DMS 273 (cell line): ENCODE measurements around the gene BYSL.
A peak's percentile ranks its signal among the peaks of the same experiment; 100 is the strongest.
"Not testable (repeated sequence)": the region's sequence is repeated elsewhere in the genome, so short reads cannot be mapped to it uniquely, and the experiment has no call there.

Experiments used
- DNase-seq: peaks from one replicate; lab custom pipeline; 2025; ENCODE audit not compliant: unreplicated experiment; lab: John Stamatoyannopoulos, UW

BYSL gene

DNA sequence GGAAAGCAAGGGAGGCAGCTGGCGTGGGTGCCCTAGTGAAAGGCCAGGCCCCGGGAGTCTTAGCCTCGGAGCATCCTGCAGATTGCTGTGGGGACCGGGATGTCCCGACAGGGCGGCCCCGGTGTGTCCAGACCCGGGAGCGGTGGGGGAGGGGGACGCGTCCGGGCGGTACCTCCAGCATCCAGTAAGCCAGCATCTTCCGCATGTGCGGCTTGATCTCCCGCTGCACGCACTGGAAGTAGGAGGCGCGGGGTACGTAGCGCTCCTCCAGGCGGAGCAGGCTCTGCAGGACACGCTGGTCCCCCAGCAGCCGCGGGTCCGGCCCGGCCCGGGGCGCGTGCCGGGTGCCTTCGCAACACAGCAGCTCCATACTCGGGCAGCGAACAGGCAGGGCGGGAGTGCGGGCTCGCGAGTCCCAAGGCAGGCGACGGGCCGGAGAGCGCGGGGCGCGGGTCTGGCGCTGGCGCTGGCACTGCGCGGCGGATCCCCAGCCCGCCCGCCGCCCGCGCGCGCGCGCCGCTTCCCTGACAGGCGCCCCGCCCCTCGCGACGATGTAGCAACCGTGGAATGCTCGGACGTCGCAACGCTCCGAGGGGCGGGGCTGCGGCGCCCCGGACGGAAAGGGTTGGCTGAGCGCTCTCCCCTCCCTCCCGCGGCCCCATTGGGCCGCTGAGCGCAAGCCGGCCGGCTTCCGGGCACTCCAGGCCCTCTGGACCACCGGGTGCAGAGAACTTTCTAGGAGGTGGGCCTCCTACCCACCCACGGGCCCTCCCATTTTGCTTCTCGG is 20.2 kb downstream of the BYSL start, which contains the start of gene CCND3:
Gene CCND3, minus strand, starts transcription at position 529 of the 787 bp plus-strand sequence. Its CDS starts 159 bp downstream, at position 370.
- DNase-seq = peak; percentile 96

- peak; percentile 72 for DNase-seq
Measured at GRCh38 chr6:41942067-41942851, 21.0 kb downstream of the BYSL start.

- not testable (repeated sequence) for DNase-seq
Measured at GRCh38 chr6:41942882-41943281, 21.6 kb downstream of the BYSL start.

DNA sequence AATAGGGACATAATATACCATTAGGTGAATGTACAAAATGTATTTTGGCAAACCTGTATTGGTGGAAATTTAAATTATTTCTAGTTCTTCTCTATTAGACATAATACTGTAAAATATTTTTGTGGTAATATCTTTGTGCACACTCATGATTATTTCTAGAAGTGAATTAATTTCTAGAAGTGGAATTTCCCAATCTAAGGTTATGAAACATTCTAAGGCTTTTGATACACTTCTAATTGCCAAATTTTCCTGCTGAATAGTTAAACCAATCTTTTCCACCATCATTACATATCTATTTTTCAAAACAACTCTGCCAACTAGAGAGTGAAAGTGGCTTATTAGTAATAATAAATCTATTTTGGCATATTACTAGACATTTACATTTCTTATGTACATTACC is 22.2 kb downstream of the BYSL start:
- no peak for DNase-seq

DNA sequence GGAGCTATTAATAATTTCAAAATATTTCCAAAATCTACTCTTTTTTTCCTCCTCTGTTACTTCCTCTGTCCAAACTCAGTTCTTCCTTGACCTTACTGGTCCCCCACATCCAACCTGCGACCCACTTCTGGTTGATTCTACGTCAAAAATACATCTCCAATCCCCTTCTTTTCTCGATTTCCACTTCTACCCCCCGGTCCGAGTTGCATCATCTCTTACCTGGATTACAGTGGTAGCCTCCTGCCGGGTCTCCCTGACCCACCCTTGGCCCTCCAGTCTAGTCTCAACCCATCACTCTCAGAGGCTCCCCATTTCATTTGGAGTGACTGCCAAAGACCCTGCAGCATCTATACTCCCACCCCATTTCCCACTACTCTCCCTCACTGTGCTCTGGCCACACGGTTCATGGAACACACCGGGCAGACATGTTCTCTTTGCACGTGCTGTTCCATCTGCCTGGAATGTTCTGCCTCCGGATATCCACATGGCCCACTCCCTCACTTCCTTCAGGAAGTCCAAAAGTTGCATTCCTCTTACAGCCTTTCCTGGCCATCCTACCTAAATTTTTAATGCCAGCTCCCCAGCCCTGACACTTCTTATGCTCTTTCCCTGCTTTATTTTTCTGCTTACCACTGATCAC is 26.4 kb downstream of the BYSL start:
- DNase-seq = no peak

- DNase-seq = no peak
Measured at GRCh38 chr6:41954668-41955067, 33.4 kb downstream of the BYSL start.

DNA sequence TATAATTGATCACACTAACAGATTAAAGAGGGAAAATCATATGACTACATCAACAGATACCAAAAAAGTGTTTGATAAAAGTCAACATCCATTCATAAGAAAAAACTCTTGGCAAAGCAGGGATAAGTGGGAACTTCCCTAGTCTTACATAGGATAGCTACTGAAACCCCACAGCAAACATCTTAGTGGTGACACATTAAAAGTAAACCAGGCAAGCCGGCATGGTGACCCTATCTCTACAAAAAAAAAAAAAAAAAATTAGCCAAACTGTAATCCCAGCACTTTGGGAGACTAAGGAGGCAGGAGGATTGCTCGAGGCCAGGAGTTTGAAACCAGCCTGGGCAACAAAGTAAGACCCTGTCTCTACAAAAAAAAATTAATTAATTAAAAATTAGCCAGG is 34.1 kb downstream of the BYSL start:
- DNase-seq = no peak

- no peak for DNase-seq
Measured at GRCh38 chr6:41957117-41957516, 35.8 kb downstream of the BYSL start.

DNA sequence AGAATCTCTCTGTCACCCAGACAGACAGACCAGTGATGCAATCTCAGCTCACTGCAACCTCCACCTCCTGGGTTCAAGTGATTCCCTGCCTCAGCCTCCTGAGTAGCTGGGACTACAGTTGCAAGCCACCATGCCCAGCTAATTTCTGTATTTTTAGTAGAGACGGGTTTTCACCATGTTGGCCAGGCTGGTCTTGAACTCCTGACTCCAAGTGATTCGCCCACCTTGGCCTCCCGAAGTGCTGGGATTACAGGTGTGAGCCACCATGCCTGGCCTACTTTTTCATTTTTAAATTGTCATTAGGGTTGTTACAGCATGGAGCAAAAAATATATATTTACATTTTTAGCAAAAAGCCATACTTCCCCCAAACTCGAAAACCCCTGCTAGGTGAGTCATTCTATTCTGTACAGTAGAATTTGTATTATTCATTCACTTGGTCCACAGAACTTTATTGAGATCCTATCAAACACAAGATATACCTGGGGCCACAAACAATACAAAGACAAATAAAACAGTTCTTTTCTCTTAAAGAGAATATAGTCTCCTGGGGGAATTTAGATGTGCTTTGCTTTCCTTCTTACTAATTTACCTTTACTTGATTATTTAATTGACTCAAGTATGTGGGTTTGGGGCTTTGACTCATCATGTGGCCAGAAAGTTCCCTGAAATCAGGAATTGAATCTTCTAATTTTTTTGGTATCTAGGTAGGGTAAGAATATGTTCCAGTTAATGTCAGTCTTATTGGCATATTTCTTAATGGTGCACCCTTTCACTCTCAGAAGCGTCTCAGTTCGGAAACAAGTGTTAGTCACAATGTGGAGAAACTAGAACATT is 36.9 kb downstream of the BYSL start:
- no peak for DNase-seq

- no peak for DNase-seq
Measured at GRCh38 chr6:41960028-41960427, 38.7 kb downstream of the BYSL start.

DNA sequence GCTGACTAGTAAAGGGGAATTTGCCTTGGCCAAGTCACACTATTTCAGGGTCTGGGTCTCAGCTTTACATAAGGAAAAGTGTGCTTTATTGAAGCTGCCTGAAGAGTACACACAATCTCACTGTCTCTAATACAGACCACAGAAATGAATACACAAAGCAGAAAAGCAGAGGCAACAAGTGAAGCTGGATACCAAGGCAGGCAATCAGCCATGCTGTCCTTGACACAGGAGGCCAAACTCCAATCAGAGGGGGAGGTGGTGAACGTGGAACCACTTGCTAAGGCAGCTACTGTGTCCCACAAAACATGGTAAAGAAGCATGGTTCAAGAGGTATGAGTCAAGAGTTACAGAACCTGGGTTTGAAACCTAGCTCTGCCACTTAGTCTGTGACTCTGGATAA is 42.1 kb downstream of the BYSL start:
- DNase-seq = no peak

DNA sequence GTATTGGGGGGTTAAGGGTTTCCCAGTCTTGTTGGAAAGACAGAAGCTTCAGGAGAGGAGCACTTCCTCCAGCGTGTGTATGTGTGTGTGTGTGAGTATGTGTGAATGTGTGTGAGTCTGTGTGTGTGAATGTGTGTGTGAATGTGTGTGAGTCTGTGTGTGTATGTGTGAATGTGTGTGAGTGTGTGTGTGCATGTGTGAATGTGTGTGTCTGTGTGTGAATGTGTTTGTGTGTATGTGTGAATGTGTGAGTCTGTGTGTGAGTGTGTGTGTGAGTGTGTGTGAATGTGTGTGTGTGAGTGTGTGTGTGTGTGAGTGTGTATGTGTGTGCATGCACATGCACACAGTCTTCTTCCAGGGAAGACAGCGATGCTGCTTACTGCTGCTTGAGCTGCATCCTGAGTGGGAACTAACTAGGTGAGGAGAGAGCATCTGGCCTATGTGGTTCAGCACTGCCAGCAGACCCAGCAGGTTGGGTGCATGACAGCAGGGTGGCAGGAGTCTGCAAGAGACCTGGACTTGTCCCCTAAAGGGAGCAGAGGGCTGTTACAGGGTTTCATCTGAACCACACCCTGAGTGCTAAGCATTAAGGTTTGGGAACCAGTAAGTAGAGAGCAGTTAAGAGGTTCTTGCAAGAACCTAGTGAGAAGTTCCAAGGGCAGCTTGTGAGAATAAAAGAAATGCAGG is 43.0 kb downstream of the BYSL start:
- peak; percentile 31 for DNase-seq

GRCh38 chr6:41965429-41966213 is 44.3 kb downstream of the BYSL start:
- no peak for DNase-seq

DNA sequence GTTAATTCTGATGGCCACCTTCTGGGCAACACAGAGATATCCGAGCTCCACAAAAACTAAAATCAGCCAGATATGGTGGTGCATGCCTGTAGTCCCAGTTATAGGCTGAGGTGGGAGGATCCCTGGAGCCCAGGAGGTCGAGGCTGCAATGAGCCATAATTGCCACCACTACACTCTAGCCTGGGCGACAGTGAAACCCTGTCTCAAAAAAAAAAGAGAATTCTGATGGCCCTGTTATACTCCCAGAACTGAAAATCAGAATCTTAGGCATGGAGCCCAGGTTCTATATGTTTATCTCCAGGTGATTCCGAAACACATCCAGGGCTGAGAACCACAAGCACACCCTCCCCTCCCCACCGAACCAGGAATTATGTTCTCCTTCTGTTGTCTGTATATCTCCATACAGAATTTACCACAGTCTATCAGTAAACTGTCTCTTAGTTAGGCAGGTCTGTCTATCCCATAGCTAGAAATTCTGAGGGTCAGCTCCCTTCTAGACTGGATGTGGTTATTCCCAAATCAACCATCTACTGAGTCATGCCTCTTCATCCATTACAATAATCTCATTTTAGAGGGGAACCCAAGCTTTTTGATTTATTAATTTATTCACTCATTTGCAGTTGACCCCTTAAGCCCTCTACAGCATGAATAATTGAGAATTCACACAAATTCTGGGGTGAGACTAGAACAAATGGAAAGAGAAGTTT is 45.1 kb downstream of the BYSL start:
- no peak for DNase-seq

DNA sequence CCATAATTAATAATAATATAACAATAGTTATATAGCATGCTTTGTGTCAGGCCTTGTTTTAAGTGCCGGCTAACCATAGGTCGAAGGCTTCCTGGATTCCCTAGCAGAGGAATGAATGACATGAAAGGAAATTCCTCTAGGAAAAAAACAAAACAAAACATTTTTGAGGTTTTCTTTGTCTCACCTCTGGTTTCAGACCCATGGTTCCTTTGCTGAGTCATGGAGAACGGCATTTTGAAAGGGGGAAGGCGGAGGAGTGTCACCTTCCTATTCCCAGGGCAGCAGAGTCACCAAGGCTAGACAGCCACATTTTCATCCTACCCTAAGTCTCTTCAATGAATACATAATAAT is 45.6 kb downstream of the BYSL start:
- no peak for DNase-seq

DNA sequence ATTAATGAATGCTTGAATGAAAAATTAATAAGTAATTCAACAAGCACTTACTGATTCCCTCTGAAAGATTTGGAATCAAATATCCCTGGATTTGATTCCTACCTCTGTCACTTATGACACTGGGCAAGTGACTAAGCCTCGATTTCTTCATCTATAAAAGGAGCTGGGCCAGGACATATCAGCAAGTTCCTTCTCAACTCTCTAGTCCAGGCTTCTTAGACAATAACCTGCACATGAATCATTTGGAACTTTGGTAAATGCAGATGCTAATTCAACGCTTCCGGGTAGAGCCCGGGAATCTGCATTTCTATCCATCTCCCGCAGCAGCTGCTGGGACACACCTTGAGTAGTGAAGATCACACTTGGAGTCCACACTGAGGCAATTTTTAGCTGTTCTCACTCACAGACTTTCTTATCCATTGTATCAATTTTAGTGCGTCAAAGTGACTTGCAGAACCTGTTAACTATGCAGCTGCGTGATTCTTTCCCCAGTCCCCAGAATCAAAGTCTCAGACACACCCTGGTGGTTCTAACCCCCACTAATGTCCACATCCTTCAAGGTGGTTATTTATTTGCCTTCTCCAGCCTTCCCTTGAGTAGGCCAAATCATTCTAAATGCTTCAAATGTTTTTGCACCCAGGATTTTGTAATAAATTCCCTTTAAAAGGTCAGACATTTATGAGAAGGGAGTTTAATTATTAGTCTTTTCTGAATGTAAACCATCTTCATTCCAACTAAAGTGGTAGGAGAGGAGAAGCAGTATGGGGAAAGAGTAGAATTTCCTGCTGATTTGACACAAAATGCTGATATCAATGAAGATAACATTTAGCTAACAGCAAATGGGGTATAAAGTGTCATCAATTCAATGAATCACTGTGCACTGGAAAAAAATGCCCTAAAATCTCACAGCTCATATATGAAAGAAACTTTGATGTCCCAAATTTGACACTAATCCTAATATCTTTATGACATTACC is 46.3 kb downstream of the BYSL start:
- DNase-seq = no peak

GRCh38 chr6:41970436-41970846 is 49.1 kb downstream of the BYSL start:
- DNase-seq = no peak

GRCh38 chr6:41972826-41973225 is 51.5 kb downstream of the BYSL start:
- peak; percentile 72 for DNase-seq
